HepG2 (cell line): ENCODE data around the gene VPS11. TPM values are rescaled to one million over a fixed set of nuclear protein-coding genes. Genes with fewer than 3 reads are reported as not detected.

Source experiments
- CEBPB ChIP-seq: IDR thresholded peaks from 2 replicates; pipeline ENCODE4 v1.6.1; 2011; ENCODE audit warnings: low read depth, low read length, improper control_type of control experiment, borderline replicate concordance
- CENPX ChIP-seq: sonication (generic); formaldehyde crosslinking; IDR thresholded peaks from 2 replicates; pipeline ENCODE4 v1.9.0; 2021; ENCODE audit warnings: mild to moderate bottlenecking, missing genetic modification reagents, moderate library complexity
- CHD4 ChIP-seq: fragments of 200-600 bp; sonication (generic); IDR thresholded peaks from 2 replicates; pipeline ENCODE4 v1.7.0; 2017; ENCODE audit warnings: mild to moderate bottlenecking, low read length, borderline replicate concordance
- E2F5 ChIP-seq: sonication (generic); formaldehyde crosslinking; conservative IDR thresholded peaks from 2 replicates; pipeline ENCODE4 v1.4.0; 2020; ENCODE audit warnings: missing genetic modification reagents
- ETS1 ChIP-seq: sonication (generic); formaldehyde crosslinking; IDR thresholded peaks from 2 replicates; pipeline ENCODE4 v1.4.0; 2020; ENCODE audit warnings: missing genetic modification reagents
- FOXC1 ChIP-seq: sonication (generic); formaldehyde crosslinking; IDR thresholded peaks from 2 replicates; pipeline ENCODE4 v1.8.0; 2022; ENCODE audit warnings: mild to moderate bottlenecking, missing genetic modification reagents, borderline replicate concordance
- FUBP1 ChIP-seq: sonication (generic); formaldehyde crosslinking; IDR thresholded peaks from 2 replicates; pipeline ENCODE4 v1.5.1; 2020; ENCODE audit warnings: missing genetic modification reagents, mild to moderate bottlenecking, borderline replicate concordance
- HMG20A ChIP-seq: IDR thresholded peaks from 2 replicates; pipeline ENCODE4 v1.6.1; 2016; ENCODE audit warnings: borderline replicate concordance
- HOXA3 ChIP-seq: sonication (generic); formaldehyde crosslinking; IDR thresholded peaks from 2 replicates; pipeline ENCODE4 v1.5.0; 2020; ENCODE audit warnings: missing genetic modification reagents
- IRF9 ChIP-seq: sonication (generic); formaldehyde crosslinking; IDR thresholded peaks from 2 replicates; pipeline ENCODE4 v1.8.0; 2022; ENCODE audit warnings: missing genetic modification reagents, mild to moderate bottlenecking, borderline replicate concordance
- KIAA2018 ChIP-seq: sonication (generic); formaldehyde crosslinking; IDR thresholded peaks from 2 replicates; pipeline ENCODE4 v1.5.0; 2020; ENCODE audit warnings: mild to moderate bottlenecking, missing genetic modification reagents, borderline replicate concordance
- PAF1 ChIP-seq: IDR thresholded peaks from 2 replicates; pipeline ENCODE4 v1.6.1; 2016; ENCODE audit warnings: missing genetic modification reagents, missing compliant biosample characterization
- RXRB ChIP-seq: IDR thresholded peaks from 2 replicates; pipeline ENCODE4 v1.6.1; 2016; ENCODE audit warnings: borderline replicate concordance, missing genetic modification reagents, missing compliant biosample characterization
- ZNF20 ChIP-seq: sonication (generic); formaldehyde crosslinking; IDR thresholded peaks from 2 replicates; pipeline ENCODE4 v1.4.0; 2020; ENCODE audit warnings: mild to moderate bottlenecking, moderate library complexity, missing genetic modification reagents
- ZNF3 ChIP-seq: IDR thresholded peaks from 2 replicates; pipeline ENCODE4 v1.7.0; 2017; ENCODE audit warnings: inconsistent platforms
- polyA plus RNA-seq, 8 experiments: library from polyadenylated mRNA; depleted of rRNA in 3 of 8; stranded (reverse) in 7 of 8; unstranded in 1 of 8; fragments of >200 nt; fragmentation: Illumina TruSeq in 4 of 8; extraction: Trizol in 4 of 8; gene quantifications; 2 replicates each; pipeline versions ENCODE4 v1.2.1 to v1.2.3, GENCODE V29; 2011 to 2016; ENCODE audit warnings: low read depth in 4 of 8, missing spikeins in 1 of 8, mixed read lengths in 1 of 8; ENCODE audit not compliant: insufficient read depth in 1 of 8
- total RNA-seq, 5 experiments: library from RNA; depleted of rRNA; stranded (reverse); fragments of >200 nt; fragmentation: Illumina TruSeq; extraction: Trizol; gene quantifications; 2 replicates each; pipeline ENCODE4 v1.2.3, GENCODE V29; 2016; ENCODE audit warnings: low read depth in 1 of 5

The VPS11 gene
- total and polyA plus RNA-seq, 2 of the 13 experiments (the other 11 are each of a cell fraction or from before 2014, with no cell fraction given): 13.7 to 21.6 TPM

GRCh38 chr11:119095066-119095880, 27.7 kb downstream of the VPS11 start (continued):
- TF ChIP-seq PAF1 (CRISPR knock-in tag): no peak
- TF ChIP-seq ETS1 (CRISPR knock-in tag): no peak
- TF ChIP-seq ZNF20 (CRISPR knock-in tag): peak; percentile 53; the same call in 1 of the 2 replicates
- peak; percentile 93 for TF ChIP-seq E2F5 (CRISPR knock-in tag)
- peak; percentile 79 for TF ChIP-seq KIAA2018 (CRISPR knock-in tag)
- no peak; the same call in 1 of the 2 replicates for TF ChIP-seq RXRB (CRISPR knock-in tag)
- 0 out of 2 replicates have a peak, but pooled peaks have one; percentile 79 for TF ChIP-seq FUBP1 (CRISPR knock-in tag)
- no peak for TF ChIP-seq CENPX (CRISPR knock-in tag)
- no peak for TF ChIP-seq CHD4
- TF ChIP-seq IRF9 (CRISPR knock-in tag): peak; percentile 91; the same call in 1 of the 2 replicates
- no peak for TF ChIP-seq HMG20A (CRISPR knock-in tag)
- peak; percentile 96; the same call in 1 of the 2 replicates for TF ChIP-seq FOXC1 (CRISPR knock-in tag)
- no peak for TF ChIP-seq ZNF3 (CRISPR knock-in tag)
- no peak for TF ChIP-seq CEBPB
- peak; percentile 73; the same call in 1 of the 2 replicates for TF ChIP-seq HOXA3 (CRISPR knock-in tag)
